Measurements from ENCODE around the gene CYTH2. TPM values are rescaled to one million over a fixed set of nuclear protein-coding genes. Genes with fewer than 3 reads are reported as not detected.

The CYTH2 gene
- total RNA-seq, 1 donor from 2014 or later = 32.1 TPM

- Histone ChIP-seq H3K27ac (replicated peaks) (no peak overlapping the region), H3K4me3 (no peak overlapping the region), H3K4me1 (peaks cover 28% of the 10 kb centered on the region), H3K9me3 (replicated peaks) (no peaks in the 10 kb centered on the region), H3K27me3 (ENCODE audit: low read depth) (no peaks in the 10 kb centered on the region), H3K36me3 (peaks cover 56% of the 10 kb centered on the region)
- no peak for DNase-seq
- TF ChIP-seq CTCF (IDR thresholded peaks at IDR 0.05; ENCODE audit: borderline replicate concordance) = no peak
- intact Hi-C loops (cut with micrococcal nuclease) = no loop called here
Measured at GRCh38 chr19:48478339-48479256, 9.4 kb downstream of the CYTH2 start.

DNA sequence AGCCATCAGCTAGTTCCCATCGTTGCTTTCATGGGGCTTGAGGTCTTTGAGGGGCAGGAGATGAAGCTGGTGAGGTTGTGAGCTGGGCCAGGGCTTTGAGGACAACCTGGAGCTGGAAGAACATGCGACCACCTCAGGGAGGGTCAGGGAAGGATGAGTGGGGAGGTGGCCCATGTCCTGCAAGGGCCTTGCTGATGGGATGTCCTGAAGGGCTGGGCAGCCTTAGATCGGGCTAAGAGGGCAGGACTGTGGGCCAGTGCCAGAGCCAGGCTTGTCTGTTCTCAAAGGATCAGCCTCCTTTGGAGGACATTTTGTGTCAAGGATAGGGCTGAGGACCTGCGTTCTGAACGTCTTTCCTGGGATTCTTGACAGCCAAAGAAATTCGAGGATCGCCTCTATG is 10.5 kb downstream of the CYTH2 start:
- intact Hi-C loops (cut with micrococcal nuclease) = no loop called here
- Histone ChIP-seq H3K27me3 (ENCODE audit: low read depth) (no peaks in the 10 kb centered on the region), H3K4me1 (peaks cover 28% of the 10 kb centered on the region), H3K4me3 (peak overlapping the region; percentile 73), H3K36me3 (peaks cover 45% of the 10 kb centered on the region), H3K27ac (replicated peaks) (peak overlapping the region; percentile 94), H3K9me3 (replicated peaks) (no peaks in the 10 kb centered on the region)
- no peak for DNase-seq
- TF ChIP-seq CTCF (IDR thresholded peaks at IDR 0.05; ENCODE audit: borderline replicate concordance) = no peak

DNA sequence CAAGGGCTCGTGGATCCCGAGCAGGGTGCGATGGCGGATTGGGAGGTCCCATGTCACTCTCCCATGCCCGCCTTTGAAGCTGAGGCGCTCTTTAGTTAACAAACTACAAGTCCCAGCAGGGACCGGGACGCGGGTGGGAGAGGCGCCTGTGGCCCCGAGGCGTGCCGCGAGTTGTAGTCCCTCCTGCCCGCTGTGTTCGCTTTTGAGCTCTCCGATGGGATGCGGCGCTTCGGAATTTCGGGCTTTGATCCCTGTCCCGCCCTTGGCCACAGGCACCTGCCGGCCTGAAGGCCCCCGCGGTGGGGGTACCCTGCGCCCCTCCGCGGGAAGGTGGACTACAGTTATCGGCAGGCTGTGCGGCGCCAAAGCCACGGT is 11.0 kb downstream of the CYTH2 start:
- H3K4me3 ChIP-seq = peak overlapping the region; percentile 73
- no peaks in the 10 kb centered on the region for H3K9me3 ChIP-seq (replicated peaks)
- no peak for TF ChIP-seq CTCF (IDR thresholded peaks at IDR 0.05; ENCODE audit: borderline replicate concordance)
- peak; percentile 70 for DNase-seq
- H3K4me1 ChIP-seq = peaks cover 28% of the 10 kb centered on the region
- H3K36me3 ChIP-seq = peaks cover 40% of the 10 kb centered on the region
- no peaks in the 10 kb centered on the region for H3K27me3 ChIP-seq (ENCODE audit: low read depth)
- intact Hi-C loops (cut with micrococcal nuclease) = no loop called here
- H3K27ac ChIP-seq (replicated peaks) = peak overlapping the region; percentile 94

DNA sequence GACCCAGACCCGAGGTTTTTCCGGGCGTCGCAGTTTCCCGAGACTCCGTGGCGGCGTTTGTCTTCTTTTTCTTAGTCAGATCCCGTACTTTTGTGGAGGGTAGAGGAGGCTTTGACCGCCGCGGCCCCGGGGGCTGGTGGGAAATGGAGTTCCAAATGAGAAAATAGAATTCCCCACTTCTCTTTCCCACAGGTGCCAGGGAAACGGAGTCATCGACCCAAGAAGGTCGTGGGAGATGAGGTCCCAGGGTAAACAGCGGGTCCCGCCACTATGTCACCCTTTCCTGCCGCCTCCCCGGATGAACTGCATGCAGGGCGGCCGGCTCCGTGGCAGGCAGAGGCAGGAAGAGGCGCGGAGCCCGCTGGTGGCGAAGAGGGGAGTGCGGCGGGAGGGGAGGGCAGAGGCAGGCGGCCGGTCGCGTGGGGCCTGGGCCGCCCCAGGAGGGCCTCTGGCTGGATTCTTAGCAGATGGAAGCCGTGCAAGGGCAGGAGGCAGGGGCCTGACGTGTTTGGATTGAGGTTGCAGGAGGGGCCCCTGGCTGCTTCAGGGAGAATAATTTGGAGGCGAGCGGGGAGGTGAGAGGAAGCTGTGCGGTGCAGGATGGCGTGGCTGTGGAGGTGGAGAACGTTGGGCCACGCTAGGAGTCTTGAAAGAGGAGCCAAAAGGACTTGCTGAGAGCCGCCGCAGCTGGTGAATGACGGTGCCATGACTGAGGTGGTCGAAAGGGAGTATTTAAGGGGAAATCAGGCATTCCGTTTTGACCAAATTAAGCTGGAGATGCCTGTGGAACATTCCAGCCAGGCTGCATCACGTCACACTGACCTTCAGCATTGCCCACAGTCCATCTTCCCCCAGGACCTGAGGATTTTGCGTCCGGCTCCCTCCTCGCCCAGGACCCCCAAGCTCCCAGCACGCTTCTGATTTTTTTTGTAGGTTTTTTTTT is 11.7 kb downstream of the CYTH2 start:
- Histone ChIP-seq H3K36me3 (peaks cover 33% of the 10 kb centered on the region), H3K27ac (replicated peaks) (peak overlapping the region; percentile 94), H3K4me1 (peaks cover 28% of the 10 kb centered on the region), H3K4me3 (peak overlapping the region; percentile 73), H3K27me3 (ENCODE audit: low read depth) (no peaks in the 10 kb centered on the region), H3K9me3 (replicated peaks) (no peaks in the 10 kb centered on the region)
- peak; percentile 56 for DNase-seq
- intact Hi-C loops (cut with micrococcal nuclease) = no loop called here
- TF ChIP-seq CTCF (IDR thresholded peaks at IDR 0.05; ENCODE audit: borderline replicate concordance) = no peak

GRCh38 chr19:48481846-48482639 is 12.9 kb downstream of the CYTH2 start:
- H3K27me3 ChIP-seq (ENCODE audit: low read depth) = no peaks in the 10 kb centered on the region
- H3K27ac ChIP-seq (replicated peaks) = peak overlapping the region; percentile 94
- H3K9me3 ChIP-seq (replicated peaks) = no peaks in the 10 kb centered on the region
- H3K36me3 ChIP-seq = peaks cover 21% of the 10 kb centered on the region
- TF ChIP-seq CTCF (IDR thresholded peaks at IDR 0.05; ENCODE audit: borderline replicate concordance) = no peak
- H3K4me3 ChIP-seq = no peak overlapping the region
- H3K4me1 ChIP-seq = peaks cover 28% of the 10 kb centered on the region
- intact Hi-C loops (cut with micrococcal nuclease) = no loop called here
- no peak for DNase-seq
